Activated CD8-positive, alpha-beta memory T cell treated with anti-CD3 and anti-CD28 coated beads for 36 hours (primary cell): ENCODE results near the gene CLEC1A. TPM values are rescaled to one million over a fixed set of nuclear protein-coding genes. Genes with fewer than 3 reads are reported as not detected.

Experiments used
- CTCF ChIA-PET: fragments of 350-600 bp; sonication (Branson Sonifier 250); formaldehyde crosslinking; loops from one replicate; lab custom pipeline; 2021; ENCODE audit warnings: antibody characterized with exemption; lab: Charles Lee
- POLR2A ChIA-PET: fragments of 350-600 bp; sonication (Branson Sonifier 250); formaldehyde crosslinking; loops from one replicate; lab custom pipeline; 2021; ENCODE audit warnings: antibody characterized with exemption; lab: Charles Lee
- total RNA-seq, 2 experiments: library from RNA; stranded (reverse); gene quantifications; one replicate each; pipeline ENCODE4 v1.2.3, GENCODE V29; 2021

The CLEC1A gene
- total RNA-seq, 2 experiments from 2014 or later, result not detected

- POLR2A ChIA-PET, result no interaction called here
- CTCF ChIA-PET, result no interaction called here
These were observed 11.6 kb upstream of the CLEC1A start for GRCh38 chr12:10110256-10110844.

GRCh38 chr12:10102322-10102721 lies 3.5 kb upstream of the CLEC1A start:
- POLR2A ChIA-PET, result no interaction called here

GRCh38 chr12:10101648-10102220 lies 2.9 kb upstream of the CLEC1A start:
- ChIA-PET CTCF (no interaction called here), POLR2A (no interaction called here)

More at GRCh38 chr12:10102322-10102721, 3.5 kb upstream of the CLEC1A start:
- CTCF ChIA-PET, result no interaction called here

- ChIA-PET POLR2A (no interaction called here), CTCF (no interaction called here)
These were observed 2.3 kb upstream of the CLEC1A start for GRCh38 chr12:10101042-10101579.

- ChIA-PET POLR2A (no interaction called here), CTCF (no interaction called here)
These were observed 1.3 kb downstream of the CLEC1A start for GRCh38 chr12:10097521-10097920.

- POLR2A ChIA-PET, result no interaction called here
- CTCF ChIA-PET, result no interaction called here
These were observed 2.8 kb downstream of the CLEC1A start for GRCh38 chr12:10095971-10096370.

- ChIA-PET CTCF (no interaction called here), POLR2A (no interaction called here)
These were observed 4.0 kb downstream of the CLEC1A start for GRCh38 chr12:10094646-10095395.

- ChIA-PET POLR2A (no interaction called here), CTCF (no interaction called here)
These were observed 9.6 kb downstream of the CLEC1A start for GRCh38 chr12:10088955-10089900.

- ChIA-PET CTCF (no interaction called here), POLR2A (no interaction called here)
These were observed 10.8 kb downstream of the CLEC1A start for GRCh38 chr12:10088031-10088430.

GRCh38 chr12:10086387-10086786 lies 12.4 kb downstream of the CLEC1A start:
- POLR2A ChIA-PET, result no interaction called here
- CTCF ChIA-PET, result no interaction called here

- CTCF ChIA-PET, result interaction anchor here (0.6 kb wide), 1 partner anchor 12 kb away, joined by 3 read pairs; no protein-coding TSS in a partner anchor
- POLR2A ChIA-PET, result no interaction called here
These were observed 14.1 kb downstream of the CLEC1A start for GRCh38 chr12:10084733-10085132.

GRCh38 chr12:10082117-10082874 lies 16.5 kb downstream of the CLEC1A start:
- ChIA-PET POLR2A (no interaction called here), CTCF (no interaction called here)

- POLR2A ChIA-PET, result no interaction called here
- CTCF ChIA-PET, result no interaction called here
These were observed 23.3 kb downstream of the CLEC1A start for GRCh38 chr12:10075451-10075850.

GRCh38 chr12:10073261-10073660 lies 25.5 kb downstream of the CLEC1A start:
- CTCF ChIA-PET, result no interaction called here
- POLR2A ChIA-PET, result no interaction called here

GRCh38 chr12:10072131-10072530 lies 26.7 kb downstream of the CLEC1A start:
- ChIA-PET CTCF (no interaction called here), POLR2A (no interaction called here)

- ChIA-PET CTCF (no interaction called here), POLR2A (no interaction called here)
These were observed 28.4 kb downstream of the CLEC1A start for GRCh38 chr12:10070380-10070779.

GRCh38 chr12:10069976-10070375 lies 28.8 kb downstream of the CLEC1A start:
- CTCF ChIA-PET, result no interaction called here
- POLR2A ChIA-PET, result no interaction called here

- ChIA-PET CTCF (no interaction called here), POLR2A (no interaction called here)
These were observed 29.7 kb downstream of the CLEC1A start for GRCh38 chr12:10069099-10069498.

GRCh38 chr12:10068644-10069043 lies 30.1 kb downstream of the CLEC1A start:
- ChIA-PET POLR2A (no interaction called here), CTCF (no interaction called here)
